GM12878 (cell line): ENCODE measurements around the gene RPS6KA5.

ENCODE experiments used
- CBX5 ChIP-seq: sonication (generic); IDR thresholded peaks from 2 replicates; pipeline ENCODE4 v1.6.1; 2016; ENCODE audit warnings: low read depth, moderate library complexity, mild to moderate bottlenecking, inconsistent platforms
- TF ChIP-seq, protein P1 (sequence below), 3 experiments: IDR thresholded peaks in 2 of 3; conservative IDR thresholded peaks in 1 of 3; 2 replicates each; pipeline ENCODE4 v1.5.1; 2011; ENCODE audit warnings: low read depth in 3 of 3, low read length in 3 of 3, mild to moderate bottlenecking in 3 of 3, control low read depth in 2 of 3, moderate library complexity in 2 of 3, inconsistent platforms in 1 of 3, mixed read lengths in 1 of 3; ENCODE audit not compliant: control insufficient read depth in 2 of 3, insufficient read depth in 1 of 3; ENCODE audit errors: extremely low read depth in 1 of 3

DNA sequence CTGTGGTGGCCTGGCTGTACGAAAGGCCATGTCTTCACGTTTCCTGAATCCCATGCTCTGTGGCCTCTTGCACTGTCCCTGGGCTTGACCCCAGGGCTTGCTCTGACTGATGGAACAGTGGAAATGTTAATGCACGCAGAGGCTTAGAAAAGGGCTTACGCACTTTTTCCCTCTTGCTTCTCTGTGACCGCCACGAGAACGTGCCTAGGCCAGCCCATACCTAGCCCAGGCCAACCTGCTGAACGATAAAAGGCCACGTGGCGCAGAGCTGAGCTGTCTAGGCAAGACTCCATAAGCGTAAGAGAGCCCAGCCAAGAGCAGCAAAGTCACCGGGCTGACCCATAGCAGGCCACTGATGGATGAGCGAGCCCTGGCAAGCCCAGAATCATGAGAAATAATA, 262.5 kb downstream of the RPS6KA5 start:
- no peak for TF ChIP-seq CBX5
- TF ChIP-seq, protein P1, sequence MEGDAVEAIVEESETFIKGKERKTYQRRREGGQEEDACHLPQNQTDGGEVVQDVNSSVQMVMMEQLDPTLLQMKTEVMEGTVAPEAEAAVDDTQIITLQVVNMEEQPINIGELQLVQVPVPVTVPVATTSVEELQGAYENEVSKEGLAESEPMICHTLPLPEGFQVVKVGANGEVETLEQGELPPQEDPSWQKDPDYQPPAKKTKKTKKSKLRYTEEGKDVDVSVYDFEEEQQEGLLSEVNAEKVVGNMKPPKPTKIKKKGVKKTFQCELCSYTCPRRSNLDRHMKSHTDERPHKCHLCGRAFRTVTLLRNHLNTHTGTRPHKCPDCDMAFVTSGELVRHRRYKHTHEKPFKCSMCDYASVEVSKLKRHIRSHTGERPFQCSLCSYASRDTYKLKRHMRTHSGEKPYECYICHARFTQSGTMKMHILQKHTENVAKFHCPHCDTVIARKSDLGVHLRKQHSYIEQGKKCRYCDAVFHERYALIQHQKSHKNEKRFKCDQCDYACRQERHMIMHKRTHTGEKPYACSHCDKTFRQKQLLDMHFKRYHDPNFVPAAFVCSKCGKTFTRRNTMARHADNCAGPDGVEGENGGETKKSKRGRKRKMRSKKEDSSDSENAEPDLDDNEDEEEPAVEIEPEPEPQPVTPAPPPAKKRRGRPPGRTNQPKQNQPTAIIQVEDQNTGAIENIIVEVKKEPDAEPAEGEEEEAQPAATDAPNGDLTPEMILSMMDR (IDR thresholded peaks at IDR 0.05 in 2 of 3, conservative IDR thresholded peaks at IDR 0.05 in 1 of 3; ENCODE audit: control insufficient read depth in 2 of 3, extremely low read depth in 1 of 3, insufficient read depth in 1 of 3, low read depth in 3 of 3, low read length in 3 of 3), result no peak
